Measurements from ENCODE around the gene HRH3. TPM values are rescaled to one million over a fixed set of nuclear protein-coding genes. Genes with fewer than 3 reads are reported as not detected.

HRH3 gene
- total RNA-seq, 1 experiment from 2014 or later, result 1.8 TPM

DNA sequence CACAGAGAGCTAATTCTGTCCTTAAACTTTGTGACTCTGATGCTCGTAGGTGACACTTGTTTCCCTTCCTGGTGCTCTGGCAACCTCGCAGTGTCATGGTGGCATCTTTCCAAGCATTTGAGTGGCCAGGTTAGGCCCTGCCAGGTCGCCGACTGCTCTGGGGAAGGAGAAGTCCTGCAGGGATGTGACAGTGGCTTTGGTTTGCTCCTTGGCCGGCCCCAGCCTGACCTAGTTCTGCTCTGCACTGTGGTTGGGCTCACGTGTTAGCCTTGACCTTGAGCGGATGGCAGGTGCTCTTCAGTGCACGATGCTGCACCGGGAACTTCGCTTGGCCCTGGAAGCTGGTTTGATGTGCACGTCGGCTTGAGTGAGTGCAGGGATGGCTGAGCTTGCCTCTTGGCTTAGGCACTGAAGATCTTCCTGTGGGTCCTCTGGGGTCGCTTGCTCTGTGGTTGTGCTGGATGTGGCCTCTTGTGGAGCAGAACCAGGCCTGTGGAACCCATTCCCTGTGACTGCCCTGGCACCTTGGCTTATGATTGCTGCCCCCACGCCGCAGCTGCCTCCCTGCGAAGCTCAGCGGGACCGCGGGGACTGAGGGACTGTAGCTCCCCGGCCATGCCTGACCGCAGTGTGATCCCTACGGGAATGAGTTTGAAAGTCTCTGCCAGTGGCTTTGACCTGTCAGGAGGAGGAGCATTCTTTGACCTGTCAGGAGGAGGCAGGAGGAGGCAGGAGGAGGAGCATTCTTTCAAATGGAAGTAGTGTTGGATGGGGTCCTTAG, 27.0 kb upstream of the HRH3 start:
- H3K27me3 ChIP-seq (ENCODE audit: insufficient read depth, low read length), result no peaks in the 10 kb centered on the region
- no peak overlapping the region for H3T11ph ChIP-seq (ENCODE audit: low read length)
- H3K27me3 Mint-ChIP-seq (ENCODE audit: low read depth), result no peaks in the 10 kb centered on the region
- H4K20me1 ChIP-seq (ENCODE audit: control insufficient read depth, insufficient read depth, insufficient read length), result no peaks in the 10 kb centered on the region
- peak overlapping the region in 1 of 2 experiments; percentile 53; a peak in 1 of 5 replicates for H3K4me3 Mint-ChIP-seq
- H2BK15ac ChIP-seq (ENCODE audit: low read depth, low read length), result no peak overlapping the region
- H3K9me3 Mint-ChIP-seq, result no peaks in the 10 kb centered on the region; a peak in 1 of 5 replicates
- peaks cover 0 to 6% (median 1%) of the 10 kb centered on the region in 3 experiments; a peak in 3 of 7 replicates for H3K36me3 Mint-ChIP-seq (ENCODE audit: insufficient read depth in 1 of 3, low read depth in 3 of 3)
- peaks cover 8% of the 10 kb centered on the region for H3K79me1 ChIP-seq (ENCODE audit: insufficient read depth, low read depth, low read length, poor library complexity, severe bottlenecking)
- H2AK5ac ChIP-seq (ENCODE audit: insufficient read length, low read length), result no peak overlapping the region
- H3K4me2 ChIP-seq (ENCODE audit: insufficient read depth, insufficient read length, low read length), result no peak overlapping the region
- no peaks in the 10 kb centered on the region for H3K23me2 ChIP-seq (ENCODE audit: insufficient read length, low read depth, low read length, poor library complexity, severe bottlenecking)
- H2BK12ac ChIP-seq (ENCODE audit: insufficient read length, low read depth, low read length), result no peak overlapping the region
- H2BK20ac ChIP-seq (ENCODE audit: low read depth, low read length, poor library complexity, severe bottlenecking), result no peak overlapping the region
- no peak overlapping the region for H4K8ac ChIP-seq (replicated peaks; ENCODE audit: insufficient read length, low read depth, low read length)
- peaks cover 10% of the 10 kb centered on the region; the same call in 1 of the 2 replicates for H3K79me2 ChIP-seq (ENCODE audit: insufficient read depth, low read length)
- no peak overlapping the region for H4K91ac ChIP-seq (ENCODE audit: insufficient read length, low read depth, low read length)
- H3K4me1 ChIP-seq (ENCODE audit: insufficient read depth, low read length), result no peaks in the 10 kb centered on the region; the same call in 1 of the 2 replicates
- TF ChIP-seq, protein P1, sequence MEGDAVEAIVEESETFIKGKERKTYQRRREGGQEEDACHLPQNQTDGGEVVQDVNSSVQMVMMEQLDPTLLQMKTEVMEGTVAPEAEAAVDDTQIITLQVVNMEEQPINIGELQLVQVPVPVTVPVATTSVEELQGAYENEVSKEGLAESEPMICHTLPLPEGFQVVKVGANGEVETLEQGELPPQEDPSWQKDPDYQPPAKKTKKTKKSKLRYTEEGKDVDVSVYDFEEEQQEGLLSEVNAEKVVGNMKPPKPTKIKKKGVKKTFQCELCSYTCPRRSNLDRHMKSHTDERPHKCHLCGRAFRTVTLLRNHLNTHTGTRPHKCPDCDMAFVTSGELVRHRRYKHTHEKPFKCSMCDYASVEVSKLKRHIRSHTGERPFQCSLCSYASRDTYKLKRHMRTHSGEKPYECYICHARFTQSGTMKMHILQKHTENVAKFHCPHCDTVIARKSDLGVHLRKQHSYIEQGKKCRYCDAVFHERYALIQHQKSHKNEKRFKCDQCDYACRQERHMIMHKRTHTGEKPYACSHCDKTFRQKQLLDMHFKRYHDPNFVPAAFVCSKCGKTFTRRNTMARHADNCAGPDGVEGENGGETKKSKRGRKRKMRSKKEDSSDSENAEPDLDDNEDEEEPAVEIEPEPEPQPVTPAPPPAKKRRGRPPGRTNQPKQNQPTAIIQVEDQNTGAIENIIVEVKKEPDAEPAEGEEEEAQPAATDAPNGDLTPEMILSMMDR (conservative IDR thresholded peaks at IDR 0.05), result no peak
- no peak for DNase-seq
- H3K27ac Mint-ChIP-seq, result peak overlapping the region in 2 of 3 experiments; percentile 51 to 55; a peak in 3 of 7 replicates
- H2BK5ac ChIP-seq (ENCODE audit: insufficient read length, low read length), result no peak overlapping the region
- H2AFZ ChIP-seq (ENCODE audit: low read length), result no peak overlapping the region
- WGBS (ENCODE audit: extremely low coverage, insufficient read length, low lambda C conversion rate), result no CpG with 5 or more reads among the region's 22 CpGs
- H3K9ac ChIP-seq (ENCODE audit: extremely low read depth, insufficient read length, low read length), result no peak overlapping the region
- H4K5ac ChIP-seq (ENCODE audit: insufficient read length, low read depth, low read length), result no peak overlapping the region
- peaks cover 20 to 23% of the 10 kb centered on the region in 2 experiments for H3K4me1 Mint-ChIP-seq
- H3K4ac ChIP-seq (ENCODE audit: low read depth, low read length), result no peak overlapping the region
- H3K14ac ChIP-seq (ENCODE audit: insufficient read depth, low read length), result no peak overlapping the region
- H3K18ac ChIP-seq (ENCODE audit: insufficient read length, low read depth, low read length), result no peak overlapping the region
- H2BK120ac ChIP-seq (ENCODE audit: low read depth, low read length, poor library complexity, severe bottlenecking), result no peak overlapping the region
- no peak overlapping the region for H3K27ac ChIP-seq (ENCODE audit: insufficient read length, low read depth, low read length)
- H3K23ac ChIP-seq (ENCODE audit: insufficient read length, low read depth, low read length), result no peak overlapping the region
- no peak overlapping the region for H3K56ac ChIP-seq (ENCODE audit: insufficient read length, low read depth, low read length)
- no peaks in the 10 kb centered on the region for H3K9me3 ChIP-seq (ENCODE audit: control insufficient read depth, low read depth, low read length)
